ENCODE results near the gene CTNNA3.

- peak; percentile 76 to 82 for TF ChIP-seq CTCF (conservative IDR thresholded peaks at IDR 0.05 in 1 of 2, IDR thresholded peaks at IDR 0.05 in 1 of 2; ENCODE audit: low read depth in 1 of 2, low read length in 2 of 2)
- TF ChIP-seq EZH2 (IDR thresholded peaks at IDR 0.05; ENCODE audit: low read length, missing control alignments), result no peak
Measured at GRCh38 chr10:66931340-66931948, 764.6 kb downstream of the CTNNA3 start.
